ENCODE measurements around the gene FCGBP. TPM values are rescaled to one million over a fixed set of nuclear protein-coding genes. Genes with fewer than 3 reads are reported as not detected.
"Not testable (repeated sequence)": the region's sequence is repeated elsewhere in the genome, so short reads cannot be mapped to it uniquely, and the experiment has no call there.

Gene FCGBP
- total RNA-seq, 1 donor from 2014 or later: 108 TPM

DNA sequence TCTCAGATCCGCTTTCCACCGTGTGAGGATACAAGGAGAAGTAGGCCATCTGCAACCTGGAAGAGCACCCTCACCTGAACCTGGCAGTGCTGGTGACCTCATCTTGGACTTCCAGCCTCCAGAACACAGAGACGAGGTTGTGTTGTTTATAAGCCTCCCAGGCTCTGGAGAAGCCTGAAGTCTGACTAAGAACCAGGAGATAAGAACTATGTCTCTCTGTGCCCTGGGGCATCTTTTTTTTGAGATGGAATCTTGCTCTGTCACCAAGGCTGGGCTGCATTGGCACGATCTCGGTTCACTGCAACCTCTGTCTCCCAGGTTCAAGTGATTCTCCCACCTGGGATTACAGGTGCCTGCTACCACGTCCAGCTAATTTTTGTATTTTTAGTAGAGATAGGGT is 14.5 kb downstream of the FCGBP start:
- DNase-seq (ENCODE audit: low spot score): no peak

GRCh38 chr19:39918183-39918651 is 16.2 kb downstream of the FCGBP start:
- DNase-seq (ENCODE audit: low spot score): peak; percentile 73

- DNase-seq (ENCODE audit: low spot score): no peak
Measured at GRCh38 chr19:39917561-39918182, 16.8 kb downstream of the FCGBP start.

- no peak for DNase-seq (ENCODE audit: low spot score)
Measured at GRCh38 chr19:39916851-39917396, 17.5 kb downstream of the FCGBP start.

GRCh38 chr19:39916236-39916635 is 18.2 kb downstream of the FCGBP start:
- no peak for DNase-seq (ENCODE audit: low spot score)

GRCh38 chr19:39915848-39916215 is 18.6 kb downstream of the FCGBP start:
- no peak for DNase-seq (ENCODE audit: low spot score)

DNA sequence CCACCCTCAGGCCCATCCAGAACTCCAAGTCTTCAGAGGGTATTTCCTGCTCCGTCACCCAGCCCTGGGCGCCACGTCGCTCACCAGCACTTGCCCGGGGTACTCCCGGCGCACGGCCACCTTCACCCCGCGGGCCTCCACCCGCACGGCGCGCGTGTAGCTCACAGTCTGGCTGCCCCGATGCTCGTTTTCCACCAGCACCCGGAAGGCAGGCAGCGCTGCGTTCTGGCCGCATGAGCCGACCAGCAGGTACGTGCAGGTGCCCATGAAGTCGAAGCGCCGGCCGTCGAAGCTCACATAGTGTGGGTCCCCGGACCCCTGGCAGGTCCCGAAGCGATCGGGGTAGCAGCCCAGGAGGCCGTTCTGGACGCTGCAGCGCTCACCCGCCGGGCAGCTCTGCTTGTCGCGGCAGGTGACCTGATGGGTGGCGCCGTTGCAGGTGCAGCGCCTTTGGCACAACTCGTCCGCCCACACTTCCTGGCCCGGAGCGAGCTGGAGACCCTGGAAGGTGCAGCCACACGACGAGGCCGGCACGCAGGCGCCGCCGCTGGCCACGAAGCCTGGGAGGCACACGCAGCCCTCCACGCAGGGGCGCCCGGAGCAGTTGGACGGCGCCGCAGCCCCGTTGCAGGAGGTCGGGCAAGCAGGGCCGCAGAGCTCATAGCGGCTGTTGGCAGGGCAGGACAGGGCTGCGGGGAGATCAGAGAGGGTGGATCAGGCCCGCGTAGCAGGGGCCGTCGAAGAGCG is 19.2 kb downstream of the FCGBP start:
- peak; percentile 88 for DNase-seq (ENCODE audit: low spot score)

- DNase-seq (ENCODE audit: low spot score): peak; percentile 82
Measured at GRCh38 chr19:39913682-39914333, 20.6 kb downstream of the FCGBP start.

DNA sequence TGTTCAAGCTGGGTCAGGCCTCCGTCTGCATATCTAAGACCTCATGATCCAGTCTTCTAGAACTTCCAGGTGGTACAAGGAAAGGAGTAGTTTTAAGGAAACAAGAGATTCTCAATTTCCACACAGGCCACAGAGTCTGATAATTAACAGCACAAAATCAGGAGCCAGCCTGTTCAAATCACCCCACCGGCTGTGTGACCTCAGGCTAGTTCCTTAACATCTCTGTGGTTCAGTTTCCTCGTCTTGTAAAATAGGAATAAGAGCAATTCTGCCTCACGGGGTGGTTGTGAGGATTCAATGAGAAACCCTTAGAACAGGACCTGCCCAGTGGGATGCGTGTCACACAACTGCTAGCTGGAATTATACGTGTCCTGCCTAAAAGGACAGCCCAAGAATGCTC is 25.6 kb downstream of the FCGBP start:
- DNase-seq (ENCODE audit: low spot score): no peak

- DNase-seq (ENCODE audit: low spot score): no peak
Measured at GRCh38 chr19:39906820-39907611, 27.4 kb downstream of the FCGBP start.

DNA sequence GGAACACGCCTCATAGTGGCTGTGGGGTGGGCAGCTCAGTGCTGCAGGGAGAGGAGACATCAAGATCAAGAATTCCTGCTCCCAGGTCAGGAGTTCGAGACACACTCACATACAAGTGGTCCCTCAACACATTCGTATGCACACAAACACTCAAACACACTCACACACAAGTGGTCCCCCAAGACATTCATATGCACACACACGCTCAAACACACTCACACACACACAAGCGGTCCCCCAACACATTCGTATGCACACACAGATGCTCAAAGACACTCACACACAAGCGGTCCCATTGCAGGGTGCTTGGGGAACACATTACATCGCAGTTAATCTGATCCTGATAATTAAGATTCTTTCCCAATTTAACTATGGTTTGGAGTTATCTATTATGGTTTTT is 28.2 kb downstream of the FCGBP start:
- DNase-seq (ENCODE audit: low spot score): no peak

DNA sequence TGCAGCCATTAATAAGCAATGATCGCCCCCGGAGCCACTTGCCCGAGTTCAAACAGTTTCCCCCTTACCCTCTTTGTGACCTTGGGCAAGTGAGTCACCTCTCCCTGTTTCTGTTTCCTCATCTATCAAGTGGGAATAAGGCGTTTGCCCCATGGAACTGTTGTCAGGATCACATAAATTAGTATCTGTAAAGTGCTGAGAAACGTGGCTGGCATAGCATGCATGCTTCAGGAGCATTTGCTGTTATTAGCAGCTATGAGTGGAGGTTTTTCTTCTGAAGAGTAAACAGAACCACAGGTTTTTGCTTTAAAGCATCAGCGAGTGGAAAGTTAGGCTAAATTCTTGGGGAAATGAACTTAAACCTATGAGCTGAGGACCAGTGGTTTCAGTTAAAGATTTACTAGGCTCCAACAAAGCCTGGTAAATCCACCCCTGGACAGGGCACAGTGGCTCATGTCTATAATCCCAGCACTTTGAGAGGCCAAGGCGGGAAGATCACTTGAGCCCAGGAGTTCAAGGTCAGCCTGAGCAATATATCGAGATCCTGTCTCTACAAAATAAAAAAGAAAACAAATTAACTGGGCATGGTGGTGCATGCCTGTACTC is 30.8 kb downstream of the FCGBP start:
- not testable (repeated sequence) for DNase-seq (ENCODE audit: low spot score)

- DNase-seq (ENCODE audit: low spot score): not testable (repeated sequence)
Measured at GRCh38 chr19:39902326-39902725, 32.1 kb downstream of the FCGBP start.

DNA sequence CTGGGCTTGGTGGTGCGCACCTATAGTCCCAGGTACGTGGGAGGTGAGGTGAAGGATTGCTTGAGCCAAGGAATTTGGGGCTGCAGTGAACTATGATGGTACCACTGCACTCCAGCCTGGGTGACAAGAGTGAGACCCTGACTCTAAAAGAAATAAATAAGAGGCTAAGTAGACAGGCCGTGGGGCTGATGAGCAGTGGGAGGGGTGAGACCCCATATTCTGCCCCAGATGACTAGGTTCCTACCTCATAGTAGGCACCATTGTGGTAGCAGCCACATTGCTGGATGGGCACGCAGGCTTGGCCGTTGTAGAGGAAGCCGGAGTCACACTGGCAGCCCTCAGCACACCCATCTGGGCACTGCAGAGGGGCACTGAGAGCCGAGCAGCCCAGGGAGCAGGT is 32.8 kb downstream of the FCGBP start:
- DNase-seq (ENCODE audit: low spot score): not testable (repeated sequence)

DNA sequence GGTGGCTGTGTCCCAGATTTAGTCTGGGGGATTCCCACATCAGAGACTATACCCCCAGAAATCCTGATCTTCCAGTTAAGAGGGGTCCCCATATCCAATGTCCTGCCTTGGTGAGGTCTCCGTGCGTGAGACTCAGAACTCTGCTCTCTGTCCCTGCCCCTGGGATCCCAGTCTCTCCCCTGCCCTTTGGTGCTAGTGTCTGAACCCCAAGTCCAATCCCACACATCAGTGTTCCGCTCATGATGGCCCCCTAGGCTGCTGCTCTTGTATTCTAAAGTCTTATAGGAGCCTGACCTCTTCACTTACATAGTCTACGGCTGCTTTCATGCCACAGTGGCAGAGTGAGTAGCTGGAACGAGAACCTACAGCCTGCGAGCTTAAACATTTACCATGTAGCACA is 35.6 kb downstream of the FCGBP start:
- DNase-seq (ENCODE audit: low spot score): peak; percentile 37

DNA sequence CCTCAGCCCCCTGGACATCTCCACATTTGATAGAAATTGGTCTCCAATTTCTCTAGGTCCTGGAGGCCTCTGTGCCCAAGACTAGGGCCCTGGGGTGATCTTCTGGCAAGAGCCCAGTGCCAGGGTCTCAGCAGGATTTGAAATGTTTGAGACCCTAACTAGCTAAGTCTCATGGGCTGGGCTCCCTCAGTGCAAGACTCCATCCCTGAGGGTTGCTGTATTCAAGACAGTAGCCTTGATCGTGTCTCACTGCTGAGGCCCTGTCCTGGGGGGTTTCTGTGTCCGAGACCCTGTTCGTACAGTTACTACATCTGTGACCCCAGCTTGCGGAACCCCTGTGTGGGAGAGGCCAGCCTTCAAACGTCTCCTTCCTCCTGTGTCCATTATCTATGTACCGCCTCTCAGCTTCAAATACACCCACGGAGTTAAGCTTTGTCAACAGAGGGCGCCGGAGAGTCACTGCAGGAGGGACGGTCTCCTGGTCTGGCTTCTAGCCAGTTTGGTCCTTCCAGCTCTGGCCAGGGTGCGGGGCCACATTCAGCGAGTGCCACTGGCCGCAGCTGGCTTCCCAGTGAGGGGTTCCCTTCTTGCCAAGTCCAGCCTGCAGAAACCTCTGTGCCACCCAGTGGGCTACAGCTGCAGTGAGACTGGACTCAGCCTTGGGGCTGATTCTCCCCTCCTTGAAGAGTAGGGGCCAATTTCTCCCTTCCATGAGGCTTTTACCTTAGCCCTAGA is 36.8 kb downstream of the FCGBP start:
- peak; percentile 39 for DNase-seq (ENCODE audit: low spot score)

DNA sequence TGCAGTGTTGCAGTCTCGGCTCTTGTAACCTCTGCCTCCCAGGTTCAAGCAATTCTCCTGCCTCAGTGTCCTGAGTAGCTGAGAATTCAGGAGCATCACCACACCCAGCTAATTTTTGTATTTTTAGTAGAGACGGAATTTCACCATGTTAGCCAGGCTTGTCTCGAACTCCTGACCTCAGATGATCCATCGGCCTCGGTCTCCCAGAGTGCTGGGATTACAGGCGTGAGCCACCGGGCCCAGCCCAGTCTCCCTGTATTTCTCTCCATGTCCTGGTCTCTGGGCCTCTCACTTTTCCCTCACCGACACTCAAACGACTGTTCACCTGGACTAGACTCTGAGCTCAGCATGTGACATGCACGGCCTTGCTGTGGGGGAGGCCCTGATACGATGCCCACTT is 39.3 kb downstream of the FCGBP start:
- not testable (repeated sequence) for DNase-seq (ENCODE audit: low spot score)

DNA sequence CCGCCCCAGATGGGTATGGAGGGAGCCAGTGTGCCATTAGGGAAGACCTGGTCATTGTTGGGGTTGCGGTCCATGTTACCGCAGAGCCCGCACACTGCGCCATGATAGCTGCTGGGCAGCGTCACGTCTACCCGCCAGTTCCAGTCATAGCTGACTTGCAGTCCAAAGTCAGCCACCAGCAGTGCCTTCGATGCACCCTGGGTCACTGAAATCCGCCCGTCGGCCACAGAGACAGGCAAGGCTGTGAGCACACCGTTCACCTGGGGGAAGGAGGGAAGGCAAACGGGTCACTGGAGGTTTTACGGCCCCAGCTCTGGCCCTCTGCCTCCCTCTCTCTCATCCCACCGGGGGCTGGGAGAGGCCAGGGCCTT is 40.2 kb downstream of the FCGBP start:
- not testable (repeated sequence) for DNase-seq (ENCODE audit: low spot score)

DNA sequence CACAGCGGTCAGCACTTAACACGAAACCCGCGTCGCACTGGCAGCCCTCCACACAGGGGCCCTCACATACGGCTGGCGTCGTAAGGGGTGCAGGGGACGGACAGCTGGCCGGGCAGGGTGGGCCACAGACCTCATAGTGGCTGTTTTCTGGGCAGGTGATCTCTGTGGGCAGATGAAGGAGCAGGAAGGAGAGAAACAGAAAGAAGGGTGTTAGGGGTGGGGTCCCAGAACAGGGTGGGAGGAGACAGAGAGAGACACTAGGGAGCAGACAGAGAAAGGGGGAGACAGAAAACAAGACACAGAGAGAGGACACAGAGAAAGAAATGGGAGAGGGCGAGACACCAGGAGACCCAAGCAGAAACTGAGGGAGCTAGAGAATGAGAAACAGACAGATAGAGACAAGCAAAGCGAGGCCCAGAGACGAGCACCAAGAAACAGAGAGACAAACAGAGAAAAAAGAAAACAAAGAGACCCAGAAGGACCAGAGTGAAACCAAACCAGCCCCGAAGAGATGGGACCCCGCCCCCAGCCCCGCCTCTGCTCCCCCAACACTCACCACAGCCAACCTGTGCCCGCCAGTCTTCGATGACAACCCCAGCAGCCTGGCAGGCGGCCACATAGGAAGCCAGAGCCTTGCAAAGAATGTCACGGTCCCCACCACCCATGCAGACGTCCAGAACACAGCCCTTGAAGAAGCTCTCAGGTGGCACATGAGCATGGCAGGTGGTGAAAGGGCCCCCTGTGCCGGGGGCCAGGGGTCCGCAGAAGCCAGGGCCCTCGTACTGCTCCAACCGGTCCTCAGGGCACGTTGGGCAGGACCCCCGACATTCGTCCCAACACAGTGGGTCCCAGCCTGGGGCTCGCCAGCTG is 40.8 kb downstream of the FCGBP start:
- DNase-seq (ENCODE audit: low spot score): peak; percentile 86
